Measurements from ENCODE around the gene GCNT3.
"Not testable (repeated sequence)": the region's sequence is repeated elsewhere in the genome, so short reads cannot be mapped to it uniquely, and the experiment has no call there.

Gene GCNT3

GRCh38 chr15:59615661-59616060 lies 4.1 kb downstream of the GCNT3 start:
- in situ Hi-C loops (cut with MboI; ENCODE audit: low sequenced_read_pairs) = no loop called here

GRCh38 chr15:59616379-59616778 lies 4.8 kb downstream of the GCNT3 start:
- in situ Hi-C loops (cut with MboI; ENCODE audit: low sequenced_read_pairs) = no loop called here

- in situ Hi-C loops (cut with MboI; ENCODE audit: low sequenced_read_pairs) = no loop called here
Measured at GRCh38 chr15:59618406-59618805, 6.8 kb downstream of the GCNT3 start.

GRCh38 chr15:59622289-59622688 lies 10.7 kb downstream of the GCNT3 start:
- in situ Hi-C loops (cut with MboI; ENCODE audit: low sequenced_read_pairs) = loop anchor here (10.0 kb wide), 1 partner anchor 57 kb away; no protein-coding TSS in a partner anchor

GRCh38 chr15:59632714-59633113 lies 21.1 kb downstream of the GCNT3 start:
- in situ Hi-C loops (cut with MboI; ENCODE audit: low sequenced_read_pairs) = no loop called here

- in situ Hi-C loops (cut with MboI; ENCODE audit: low sequenced_read_pairs) = no loop called here
Measured at GRCh38 chr15:59636184-59636583, 24.6 kb downstream of the GCNT3 start.

DNA sequence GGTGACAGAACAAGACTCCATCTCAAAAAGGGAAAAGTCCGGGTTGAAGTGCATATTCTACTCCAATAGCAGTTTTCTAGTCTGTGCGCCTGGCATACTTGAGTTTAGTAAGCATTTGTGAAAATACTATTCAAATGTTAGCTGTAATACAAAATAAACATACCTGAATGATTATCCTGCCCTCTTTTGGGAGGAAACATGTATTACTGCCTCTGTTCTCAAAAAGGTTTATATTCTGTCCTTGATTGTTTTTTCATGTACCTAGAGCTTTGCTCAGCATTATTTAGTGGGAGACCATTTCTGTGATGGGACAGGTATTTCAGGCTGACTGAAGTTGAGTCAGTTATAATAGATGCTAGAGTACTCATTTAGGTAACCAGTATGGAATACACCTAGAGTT lies 25.9 kb downstream of the GCNT3 start:
- in situ Hi-C loops (cut with MboI; ENCODE audit: low sequenced_read_pairs) = not testable (repeated sequence)

DNA sequence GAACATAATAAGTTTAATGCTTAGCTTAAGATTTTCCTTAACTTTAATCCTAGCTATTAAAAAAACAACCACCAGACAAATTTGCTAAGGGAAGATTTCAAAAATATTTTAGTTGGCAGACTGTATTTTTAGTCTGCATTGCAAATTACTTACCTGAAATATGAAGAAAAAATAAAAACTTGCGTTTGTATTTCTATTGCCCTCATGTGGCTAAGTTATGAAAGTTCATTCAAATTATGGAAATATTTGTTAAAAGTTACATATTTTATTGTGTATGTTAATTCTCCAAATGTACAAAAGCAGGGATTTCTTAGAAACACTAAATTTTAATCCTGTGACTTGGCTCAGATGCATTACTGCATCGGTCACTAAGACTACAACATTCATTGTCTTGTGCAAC lies 30.8 kb downstream of the GCNT3 start:
- in situ Hi-C loops (cut with MboI; ENCODE audit: low sequenced_read_pairs) = no loop called here

DNA sequence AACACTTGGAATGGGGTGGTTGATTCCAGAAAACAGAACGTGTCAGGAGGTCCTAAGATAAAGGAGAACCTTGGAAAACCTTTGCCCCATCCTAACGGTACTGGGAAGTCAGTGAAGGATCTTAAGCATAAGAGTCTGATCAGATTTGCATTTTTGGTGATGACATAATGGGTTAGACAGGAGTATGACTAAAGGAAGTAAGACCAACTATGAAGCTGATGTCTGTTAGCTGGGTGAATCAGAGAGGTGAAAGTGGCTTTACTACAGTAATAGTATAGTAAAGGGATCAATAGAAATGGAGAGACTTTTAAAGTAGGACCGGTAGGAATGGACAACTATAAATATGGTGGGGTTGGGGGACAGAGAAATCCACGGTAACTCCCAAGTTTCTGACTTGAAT lies 33.2 kb downstream of the GCNT3 start:
- in situ Hi-C loops (cut with MboI; ENCODE audit: low sequenced_read_pairs) = no loop called here

GRCh38 chr15:59645812-59646211 lies 34.2 kb downstream of the GCNT3 start:
- in situ Hi-C loops (cut with MboI; ENCODE audit: low sequenced_read_pairs) = not testable (repeated sequence)

- in situ Hi-C loops (cut with MboI; ENCODE audit: low sequenced_read_pairs) = no loop called here
Measured at GRCh38 chr15:59646277-59646676, 34.7 kb downstream of the GCNT3 start.

DNA sequence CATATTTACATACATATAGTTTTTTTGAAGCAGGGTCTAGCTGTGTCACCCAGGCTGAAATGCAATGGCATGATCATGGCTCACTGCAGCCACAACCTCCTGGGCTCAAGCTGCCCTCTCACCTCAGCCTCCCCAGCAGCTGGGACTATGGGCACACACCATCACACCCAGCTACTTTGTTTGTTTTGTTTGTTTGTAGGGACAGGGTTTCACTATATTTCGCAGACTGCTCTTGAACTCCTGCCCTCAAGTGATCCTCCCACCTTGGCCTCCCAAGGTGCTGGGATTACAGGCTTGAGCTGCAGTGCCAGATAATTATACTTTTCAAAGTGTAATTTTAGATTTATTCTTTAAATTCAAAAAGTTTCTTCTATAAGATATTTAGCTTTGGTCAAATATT lies 35.5 kb downstream of the GCNT3 start:
- in situ Hi-C loops (cut with MboI; ENCODE audit: low sequenced_read_pairs) = no loop called here

DNA sequence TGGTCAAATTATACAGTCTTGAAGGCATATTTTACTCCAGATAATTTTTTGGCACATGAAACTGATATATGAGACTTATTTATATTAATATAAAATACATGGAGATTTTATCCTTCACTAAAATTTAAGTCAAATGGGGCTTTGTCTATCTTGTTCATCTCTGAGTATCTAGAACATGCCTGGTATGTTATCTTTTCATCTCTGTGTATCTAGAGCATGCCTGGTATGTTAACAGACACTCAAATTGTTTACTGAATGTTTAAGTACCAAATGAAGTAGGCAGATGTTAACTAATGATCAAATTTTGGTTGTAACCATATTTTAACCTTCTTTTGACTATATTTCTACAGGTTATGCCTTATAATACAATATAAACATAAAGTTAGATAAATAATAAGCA lies 38.0 kb downstream of the GCNT3 start:
- in situ Hi-C loops (cut with MboI; ENCODE audit: low sequenced_read_pairs) = no loop called here

GRCh38 chr15:59654046-59654445 lies 42.5 kb downstream of the GCNT3 start:
- in situ Hi-C loops (cut with MboI; ENCODE audit: low sequenced_read_pairs) = no loop called here

- in situ Hi-C loops (cut with MboI; ENCODE audit: low sequenced_read_pairs) = no loop called here
Measured at GRCh38 chr15:59656897-59657634, 45.5 kb downstream of the GCNT3 start, which contains the start of gene GTF2A2. Gene GTF2A2, minus strand, starts transcription at chr15:59657515. Its CDS starts 5,238 bp downstream, at chr15:59652277.

- in situ Hi-C loops (cut with MboI; ENCODE audit: low sequenced_read_pairs) = no loop called here
Measured at GRCh38 chr15:59657635-59658125, 46.1 kb downstream of the GCNT3 start.

- in situ Hi-C loops (cut with MboI; ENCODE audit: low sequenced_read_pairs) = no loop called here
Measured at GRCh38 chr15:59659366-59659765, 47.8 kb downstream of the GCNT3 start.

GRCh38 chr15:59662260-59662659 lies 50.7 kb downstream of the GCNT3 start:
- in situ Hi-C loops (cut with MboI; ENCODE audit: low sequenced_read_pairs) = no loop called here

DNA sequence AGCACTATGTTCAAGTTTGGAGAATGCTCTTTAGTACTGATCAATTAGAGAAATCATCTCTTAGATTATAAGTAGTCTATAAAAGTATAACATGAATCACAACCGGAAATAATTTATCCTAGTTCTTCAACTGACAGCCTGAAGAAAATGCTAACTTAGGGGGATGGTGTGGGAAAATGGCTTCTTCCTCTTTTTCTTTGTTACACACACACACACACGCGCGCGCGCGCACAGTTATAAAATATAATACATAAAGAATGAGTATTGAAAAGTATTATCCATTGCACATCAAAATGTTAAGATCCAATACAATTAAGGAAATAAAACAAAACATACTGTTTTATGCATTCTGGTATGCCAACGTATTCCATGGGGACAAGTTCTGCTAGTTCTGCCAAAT lies 57.0 kb downstream of the GCNT3 start:
- in situ Hi-C loops (cut with MboI; ENCODE audit: low sequenced_read_pairs) = no loop called here

All from HL-60/S4 treated with retinoic acid at 250 ng/mL for 4 days and 3 days (cell line).